SIG-M5 (cell line): ENCODE measurements around the gene KCNMB1.

ENCODE experiments used
- DNase-seq: peaks from one replicate; lab custom pipeline; 2025; lab: John Stamatoyannopoulos, UW

The KCNMB1 gene

DNA sequence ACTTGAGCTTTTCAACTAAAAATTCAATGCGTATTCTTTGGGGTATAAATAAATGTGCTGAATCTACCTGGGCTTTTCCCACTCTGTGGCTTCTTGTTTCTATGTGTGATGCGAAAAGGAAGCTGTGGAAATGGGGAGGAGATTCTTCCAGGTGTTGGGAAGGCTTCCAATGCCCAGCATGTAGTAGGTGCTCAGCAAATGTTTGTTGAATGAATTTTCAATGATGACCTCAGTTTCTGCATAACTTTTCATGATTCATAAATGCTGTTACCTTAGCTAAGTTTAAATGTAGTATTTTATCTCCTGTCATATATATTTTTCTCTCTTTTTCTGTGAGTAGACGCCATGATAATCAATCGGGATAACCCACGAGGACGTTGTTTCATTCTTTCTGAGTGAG is 25.6 kb upstream of the KCNMB1 start:
- no peak for DNase-seq

- no peak for DNase-seq
Measured at GRCh38 chr5:170413897-170414296, 24.7 kb upstream of the KCNMB1 start.

GRCh38 chr5:170411100-170411499 is 21.9 kb upstream of the KCNMB1 start:
- no peak for DNase-seq

DNA sequence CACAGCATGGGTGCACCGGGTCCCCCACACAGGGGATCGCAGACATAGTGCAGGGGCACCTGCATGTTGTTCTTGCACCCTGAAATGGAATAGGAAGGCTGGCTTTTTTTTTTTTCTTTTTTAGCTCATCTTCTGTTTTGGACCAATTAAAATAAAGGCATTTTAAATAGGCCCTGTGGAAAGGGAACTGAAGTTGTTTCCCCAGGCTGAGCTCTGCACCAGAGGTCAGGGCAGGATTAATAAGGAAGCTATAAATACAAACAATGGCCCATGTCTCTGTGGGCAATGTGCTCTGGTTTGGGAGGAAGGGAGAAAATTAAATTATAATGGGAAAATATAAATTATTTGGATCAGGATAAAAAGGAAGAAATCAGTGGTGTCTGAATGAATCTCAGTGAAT is 21.2 kb upstream of the KCNMB1 start:
- DNase-seq: no peak

- DNase-seq: no peak
Measured at GRCh38 chr5:170408877-170409660, 19.9 kb upstream of the KCNMB1 start.

DNA sequence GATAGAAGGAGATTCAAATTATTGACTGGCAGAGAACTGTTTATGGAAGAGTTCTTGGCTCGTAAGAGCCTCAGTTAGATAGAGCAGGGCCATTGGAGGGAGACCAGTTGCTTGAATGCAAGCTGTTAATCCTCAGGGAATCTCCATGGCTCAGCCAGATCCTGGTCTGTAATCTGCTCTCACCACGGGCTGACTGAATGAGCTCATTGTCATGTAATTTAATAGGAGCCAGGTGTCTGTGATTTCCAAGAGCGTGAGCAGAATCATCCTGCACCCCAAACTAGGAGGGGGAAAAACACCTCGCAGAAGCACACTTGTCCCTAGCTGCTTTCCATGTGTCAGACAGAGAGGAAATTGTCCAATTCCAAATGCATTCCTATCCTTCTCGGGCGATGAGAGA is 19.1 kb upstream of the KCNMB1 start:
- no peak for DNase-seq

GRCh38 chr5:170407062-170407461 is 17.9 kb upstream of the KCNMB1 start:
- DNase-seq: no peak

DNA sequence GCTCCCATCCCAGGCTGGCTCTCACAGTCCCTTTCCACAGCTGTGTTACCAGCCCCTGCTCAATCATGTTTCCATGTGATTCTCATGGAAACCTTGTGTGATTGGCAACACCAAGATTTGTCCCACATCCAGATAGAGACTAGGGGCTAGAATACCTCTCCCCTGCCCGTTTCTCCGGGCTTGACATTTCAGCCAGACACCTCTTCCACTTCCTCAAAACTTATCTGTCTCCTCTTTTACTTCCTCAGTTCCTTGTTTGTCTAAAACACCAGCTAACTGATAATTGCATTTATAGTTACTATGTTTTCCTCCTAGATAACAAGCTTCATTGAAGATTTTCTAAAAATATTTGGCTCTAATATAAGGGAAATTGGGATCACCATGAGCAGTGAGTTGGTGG is 16.6 kb upstream of the KCNMB1 start:
- DNase-seq: peak; percentile 26

GRCh38 chr5:170404398-170404797 is 15.2 kb upstream of the KCNMB1 start:
- DNase-seq: peak; percentile 75

DNA sequence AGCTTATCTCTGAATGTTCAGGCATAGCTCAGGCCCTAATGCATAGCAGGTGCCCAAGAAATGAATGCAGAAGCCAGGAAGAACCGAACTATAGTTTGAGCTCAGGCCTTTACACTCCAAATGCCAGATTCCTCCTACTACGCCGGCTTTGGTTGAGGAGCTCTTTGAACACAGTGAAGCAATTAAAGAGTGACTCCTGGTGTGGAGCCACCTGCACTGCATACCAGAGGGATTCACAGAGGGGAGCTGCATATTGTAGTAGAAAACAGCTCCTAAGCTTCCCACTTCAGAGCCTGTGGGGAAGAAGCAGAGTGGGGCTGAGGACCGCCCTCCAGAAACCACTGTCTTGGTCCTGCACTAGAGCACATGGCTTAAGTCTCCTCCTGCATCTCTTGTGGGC is 14.5 kb upstream of the KCNMB1 start:
- no peak for DNase-seq

DNA sequence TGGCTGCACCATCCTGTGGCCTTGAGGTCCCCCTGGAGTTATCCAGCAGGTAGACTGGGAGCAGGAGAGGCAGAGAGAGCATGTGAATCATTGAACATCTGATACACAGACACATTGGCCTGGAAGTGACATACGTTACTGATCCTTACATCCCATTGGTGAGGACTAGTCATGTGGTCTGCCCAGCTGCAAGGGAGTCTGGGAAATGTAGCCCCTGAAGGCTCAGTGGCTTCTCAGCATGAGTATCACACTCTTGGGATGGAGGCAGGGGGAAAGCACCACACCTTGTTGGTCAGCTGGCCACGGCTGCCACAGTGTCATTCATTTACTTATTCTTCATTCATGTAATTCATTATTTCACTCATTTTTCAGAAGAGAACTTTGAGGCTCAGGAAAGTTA is 13.3 kb upstream of the KCNMB1 start:
- DNase-seq: no peak

DNA sequence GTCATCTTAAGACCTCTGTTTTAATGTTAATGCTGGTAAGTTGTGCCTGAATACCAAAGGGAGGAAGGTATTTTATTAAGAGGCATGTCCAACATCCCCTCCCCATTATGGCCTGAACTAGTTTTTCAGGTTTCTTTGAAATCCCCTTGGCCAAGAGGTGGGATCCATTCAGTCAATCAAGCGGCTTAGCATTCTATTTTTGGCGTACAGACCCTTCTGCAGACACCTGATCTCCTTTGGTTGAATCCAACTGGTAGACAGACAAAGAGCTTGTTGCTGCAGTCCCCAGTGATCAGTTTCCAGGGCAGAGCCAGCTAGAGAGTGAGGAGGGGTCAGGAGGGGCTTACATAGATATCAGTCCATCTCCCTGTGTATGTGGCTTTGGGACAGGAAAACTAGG is 7.9 kb upstream of the KCNMB1 start:
- DNase-seq: no peak

GRCh38 chr5:170393958-170394357 is 4.8 kb upstream of the KCNMB1 start:
- DNase-seq: no peak

GRCh38 chr5:170393235-170393634 is 4.1 kb upstream of the KCNMB1 start:
- DNase-seq: no peak

DNA sequence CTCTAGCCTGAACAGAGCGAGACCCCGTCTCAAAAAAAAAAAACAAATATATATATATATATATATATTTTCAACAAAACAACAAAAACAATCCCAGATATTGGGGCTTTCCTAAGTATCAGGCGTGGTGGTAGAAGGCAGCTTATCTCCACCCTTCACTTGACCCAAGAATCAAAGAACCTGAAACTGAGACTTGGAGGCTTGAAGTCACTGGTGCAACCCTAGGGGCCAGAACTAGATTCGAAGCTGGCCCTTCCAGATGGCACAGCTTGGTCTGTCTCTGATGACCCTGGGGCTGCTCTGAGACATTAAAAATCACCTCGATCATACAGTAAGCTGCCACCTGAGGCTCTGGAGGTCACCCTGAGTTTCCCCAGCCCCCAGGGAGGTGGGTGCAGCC is 1.3 kb upstream of the KCNMB1 start:
- no peak for DNase-seq

- no peak for DNase-seq
Measured at GRCh38 chr5:170389550-170389892, 354 bp upstream of the KCNMB1 start.

DNA sequence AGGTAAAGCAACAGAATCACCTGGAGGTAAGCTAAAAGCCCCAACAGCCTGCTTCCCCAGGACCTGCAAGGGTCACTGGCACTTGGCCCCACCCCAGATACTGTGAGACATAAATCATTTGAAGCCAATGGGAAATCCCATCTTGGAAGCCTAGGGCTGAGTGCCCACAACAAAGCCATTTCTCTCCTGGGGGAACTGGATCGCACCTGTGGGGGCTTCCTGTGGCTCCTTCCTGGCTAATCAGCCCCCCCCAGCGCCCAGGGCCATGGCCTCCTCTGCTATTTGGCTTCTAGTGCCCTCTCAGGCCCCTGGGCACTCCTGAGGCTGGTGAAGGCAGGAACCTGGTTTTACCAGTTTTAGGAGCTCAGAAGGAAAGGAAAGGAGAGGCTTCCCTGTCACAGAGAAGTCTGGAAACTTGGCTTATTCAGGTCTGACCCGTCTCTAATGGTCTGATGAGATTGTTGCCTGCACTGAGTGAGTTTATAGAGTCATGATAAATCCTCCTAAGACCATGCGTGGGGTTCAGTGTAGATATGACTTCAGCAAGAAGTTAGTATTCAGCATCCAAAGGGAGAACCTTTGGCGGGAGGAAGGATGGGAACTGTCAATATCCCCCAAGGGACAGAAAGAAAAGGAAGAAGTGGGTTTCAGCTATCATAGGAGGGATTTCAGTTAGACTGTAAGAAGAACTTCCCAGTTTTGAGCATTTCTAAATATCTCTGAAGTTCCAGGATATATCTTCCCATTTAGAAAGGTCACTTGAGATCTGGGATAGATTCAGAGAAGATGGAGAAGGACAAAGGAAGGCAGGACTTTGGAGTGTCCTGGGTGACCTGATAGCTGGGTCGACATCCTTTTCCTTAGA is 1.2 kb downstream of the KCNMB1 start:
- no peak for DNase-seq

DNA sequence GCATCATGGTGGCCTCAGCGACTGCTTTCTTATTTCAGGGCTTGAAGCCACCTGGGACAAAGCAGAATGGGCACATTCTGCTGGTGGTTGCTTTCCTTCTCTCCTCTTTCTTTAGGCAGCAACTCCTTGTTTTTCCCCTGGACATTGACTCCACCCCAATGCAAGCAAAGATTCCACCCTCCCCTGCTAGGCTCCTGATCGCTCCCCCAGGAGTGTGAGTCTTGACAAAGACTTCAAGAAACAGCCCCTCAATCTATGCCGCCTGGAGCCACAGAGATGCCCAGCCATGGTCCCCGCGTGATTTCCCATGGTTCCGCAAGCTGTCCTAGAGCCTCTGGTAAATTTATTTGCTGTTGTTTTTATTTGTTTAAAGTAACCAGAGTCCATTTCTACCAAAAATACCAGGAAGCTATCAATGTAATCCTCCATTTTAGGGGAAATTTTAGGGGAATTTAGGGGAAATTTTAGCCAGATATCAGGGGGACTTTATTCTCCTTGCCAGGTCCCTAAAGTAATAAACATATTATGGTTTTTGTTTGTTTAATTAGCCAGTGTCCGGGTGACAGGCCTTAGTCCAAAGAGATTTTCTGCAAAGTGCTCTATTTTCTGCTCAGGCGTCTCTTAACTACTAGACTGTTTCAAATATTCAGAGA is 2.3 kb downstream of the KCNMB1 start:
- no peak for DNase-seq

DNA sequence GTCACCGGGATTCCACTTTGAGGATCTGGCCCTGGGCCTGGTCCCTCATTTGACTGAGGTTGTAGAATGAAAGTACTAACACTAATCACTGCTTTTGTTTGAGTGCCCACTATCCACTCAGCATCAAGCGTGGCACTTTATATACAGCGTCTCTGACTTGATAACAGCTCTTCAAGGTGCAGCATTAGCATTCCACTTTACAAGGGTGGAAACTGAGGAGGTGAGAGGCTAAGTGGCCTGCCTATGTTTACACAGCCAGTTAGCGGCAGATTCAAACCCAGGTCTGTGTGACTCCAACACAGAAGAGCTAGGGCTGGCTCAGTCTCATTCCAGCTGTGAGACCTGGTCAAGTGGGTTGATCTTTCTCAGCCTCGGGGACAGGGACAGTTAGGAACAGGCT is 5.9 kb downstream of the KCNMB1 start:
- no peak for DNase-seq

- no peak for DNase-seq
Measured at GRCh38 chr5:170382790-170383189, 6.4 kb downstream of the KCNMB1 start.

DNA sequence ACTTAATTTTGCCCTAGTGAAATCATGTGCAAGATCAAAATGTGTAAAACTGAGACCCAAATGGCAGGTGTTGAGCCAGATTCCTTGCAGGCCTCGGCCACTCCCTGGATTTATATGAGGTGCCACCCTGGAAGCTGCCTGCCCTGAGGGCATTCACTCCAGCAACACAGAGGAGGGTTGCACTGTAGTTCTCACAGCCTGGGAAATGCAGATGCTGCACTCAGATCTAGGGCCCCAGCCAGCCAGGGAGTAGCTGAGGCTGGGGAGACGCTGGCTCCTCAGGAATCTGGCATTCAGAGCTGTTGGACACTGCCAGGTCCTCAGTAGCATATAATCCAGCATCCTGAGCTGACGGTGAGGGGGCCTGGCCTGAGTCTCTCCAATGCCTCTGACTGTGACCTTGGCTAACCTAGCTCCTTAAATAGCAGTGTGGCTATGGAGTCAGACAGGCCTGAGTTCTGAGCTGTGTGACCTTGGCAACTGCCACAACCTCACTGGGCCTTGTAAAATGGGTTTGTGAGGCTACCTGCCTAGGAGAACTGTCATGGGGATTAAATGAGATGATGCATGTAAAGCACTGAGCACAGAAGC is 8.7 kb downstream of the KCNMB1 start:
- DNase-seq: no peak

DNA sequence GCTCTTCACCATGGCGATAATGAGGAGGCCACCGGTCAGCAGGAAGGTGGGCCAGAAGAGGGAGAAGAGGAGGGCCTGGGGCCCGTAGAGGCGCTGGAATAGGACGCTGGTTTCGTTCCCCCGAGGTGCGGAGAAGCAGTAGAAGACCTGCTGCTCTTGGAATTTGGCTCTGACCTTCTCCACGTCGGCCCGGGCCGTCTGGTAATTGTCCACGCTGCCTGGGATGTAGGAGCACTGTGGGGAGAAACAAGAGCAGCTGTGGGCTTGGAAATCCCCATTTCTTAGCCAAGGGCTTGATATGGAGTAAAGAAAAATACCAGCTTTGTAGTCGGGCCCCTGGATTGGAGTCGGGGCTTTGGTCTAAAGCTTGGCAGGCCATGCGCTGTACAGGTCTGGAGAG is 10.4 kb downstream of the KCNMB1 start:
- DNase-seq: no peak

DNA sequence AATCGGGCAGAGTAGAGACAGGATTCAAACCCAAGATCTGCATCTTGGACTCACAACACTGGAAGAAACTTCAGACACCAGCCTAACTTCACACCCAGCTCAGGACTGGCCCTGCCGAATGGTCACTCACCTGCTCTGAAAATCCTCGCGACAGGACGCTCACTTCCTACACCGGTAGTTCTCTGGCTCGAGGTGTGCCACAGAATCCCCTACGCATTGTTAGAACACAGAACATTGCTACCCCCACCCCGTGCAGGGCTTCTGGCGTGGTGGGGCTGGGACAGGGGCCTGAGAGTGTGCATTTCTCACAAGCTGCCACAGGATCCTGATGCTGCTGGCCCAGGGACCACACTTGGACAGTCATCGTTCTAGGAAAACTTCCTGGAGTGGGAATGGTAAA is 12.1 kb downstream of the KCNMB1 start:
- no peak for DNase-seq
